ENCODE measurements around the gene GFPT1. TPM values are rescaled to one million over a fixed set of nuclear protein-coding genes. Genes with fewer than 3 reads are reported as not detected.

The GFPT1 gene
- polyA plus RNA-seq, 3 donors = 3.6 to 4.5 (median 3.7) TPM

DNA sequence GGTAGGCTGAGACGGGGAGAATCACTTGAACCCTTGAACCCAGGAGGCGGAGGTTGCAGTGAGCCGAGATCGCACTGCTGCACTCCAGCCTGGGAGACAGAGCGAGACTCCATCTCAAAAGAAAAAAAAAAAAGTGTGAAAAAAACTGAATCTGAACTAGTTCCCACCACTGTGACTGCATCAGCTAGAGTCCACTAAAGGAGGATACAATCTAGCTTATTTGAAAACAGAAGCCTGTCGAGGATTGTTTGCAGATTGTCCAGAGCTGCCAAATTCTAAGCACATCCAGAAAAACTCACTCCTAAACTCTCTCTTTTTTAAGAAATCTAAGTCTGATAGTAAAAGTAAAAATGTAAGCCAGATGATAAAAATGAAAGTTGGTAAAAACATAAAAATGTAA, 10.6 kb downstream of the GFPT1 start:
- peaks cover 9 to 20% of the 10 kb centered on the region in 2 donors for H3K36me3 ChIP-seq (replicated peaks in 1 of 2; ENCODE audit: control insufficient read depth in 1 of 2, insufficient read depth in 2 of 2, low read length in 2 of 2)
- H4K20me1 ChIP-seq (ENCODE audit: insufficient read depth, low read length) = peaks cover 50% of the 10 kb centered on the region
- H3K27me3 Mint-ChIP-seq (ENCODE audit: low read depth in 3 of 3) = peaks cover 0 to 1% (median 0%) of the 10 kb centered on the region in 3 donors
- H3K9me3 Mint-ChIP-seq = no peaks in the 10 kb centered on the region
- no peaks in the 10 kb centered on the region for H3K27me3 ChIP-seq (ENCODE audit: control insufficient read depth in 2 of 2, insufficient read depth in 2 of 2, low read length in 2 of 2)
- DNase-seq = no peak
- no peak overlapping the region for H3K9ac ChIP-seq (ENCODE audit: insufficient read depth, low read length, poor library complexity, severe bottlenecking)
- peaks cover 87% of the 10 kb centered on the region for H3K79me2 ChIP-seq (ENCODE audit: insufficient read depth, low read length)
- H3K27ac ChIP-seq (ENCODE audit: low read depth in 1 of 2, low read length in 2 of 2) = no peak overlapping the region
- TF ChIP-seq, protein P1, sequence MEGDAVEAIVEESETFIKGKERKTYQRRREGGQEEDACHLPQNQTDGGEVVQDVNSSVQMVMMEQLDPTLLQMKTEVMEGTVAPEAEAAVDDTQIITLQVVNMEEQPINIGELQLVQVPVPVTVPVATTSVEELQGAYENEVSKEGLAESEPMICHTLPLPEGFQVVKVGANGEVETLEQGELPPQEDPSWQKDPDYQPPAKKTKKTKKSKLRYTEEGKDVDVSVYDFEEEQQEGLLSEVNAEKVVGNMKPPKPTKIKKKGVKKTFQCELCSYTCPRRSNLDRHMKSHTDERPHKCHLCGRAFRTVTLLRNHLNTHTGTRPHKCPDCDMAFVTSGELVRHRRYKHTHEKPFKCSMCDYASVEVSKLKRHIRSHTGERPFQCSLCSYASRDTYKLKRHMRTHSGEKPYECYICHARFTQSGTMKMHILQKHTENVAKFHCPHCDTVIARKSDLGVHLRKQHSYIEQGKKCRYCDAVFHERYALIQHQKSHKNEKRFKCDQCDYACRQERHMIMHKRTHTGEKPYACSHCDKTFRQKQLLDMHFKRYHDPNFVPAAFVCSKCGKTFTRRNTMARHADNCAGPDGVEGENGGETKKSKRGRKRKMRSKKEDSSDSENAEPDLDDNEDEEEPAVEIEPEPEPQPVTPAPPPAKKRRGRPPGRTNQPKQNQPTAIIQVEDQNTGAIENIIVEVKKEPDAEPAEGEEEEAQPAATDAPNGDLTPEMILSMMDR (IDR thresholded peaks at IDR 0.05) = no peak
- intact Hi-C loops (cut with micrococcal nuclease) = no loop called here
- H3K4me1 Mint-ChIP-seq = peaks cover 13% of the 10 kb centered on the region
- no peak overlapping the region for H2AFZ ChIP-seq (ENCODE audit: insufficient read depth, low read depth, low read length, poor library complexity, severe bottlenecking)
- no peaks in the 10 kb centered on the region for H3K9me3 ChIP-seq (replicated peaks in 1 of 2; ENCODE audit: control insufficient read depth in 1 of 2, insufficient read depth in 1 of 2, low read length in 2 of 2)
- 100% methylated on average over 3 of the region's 6 CpGs for WGBS (ENCODE audit: insufficient coverage)
- H3K36me3 Mint-ChIP-seq = peaks cover 19 to 29% of the 10 kb centered on the region in 2 donors
- H3K4me1 ChIP-seq (ENCODE audit: control insufficient read depth in 1 of 2, insufficient read depth in 2 of 2, low read length in 2 of 2) = peaks cover 0 to 1% of the 10 kb centered on the region in 2 donors
- H3K4me2 ChIP-seq (replicated peaks; ENCODE audit: extremely low read depth, low read length, poor library complexity, severe bottlenecking) = no peak overlapping the region
- no peak overlapping the region for H3K4me3 Mint-ChIP-seq
- H3K4me3 ChIP-seq (replicated peaks in 1 of 3; ENCODE audit: low read depth in 2 of 3, low read length in 3 of 3) = no peak overlapping the region
- peak overlapping the region in 1 of 7 donors; percentile 16 for H3K27ac Mint-ChIP-seq

DNA sequence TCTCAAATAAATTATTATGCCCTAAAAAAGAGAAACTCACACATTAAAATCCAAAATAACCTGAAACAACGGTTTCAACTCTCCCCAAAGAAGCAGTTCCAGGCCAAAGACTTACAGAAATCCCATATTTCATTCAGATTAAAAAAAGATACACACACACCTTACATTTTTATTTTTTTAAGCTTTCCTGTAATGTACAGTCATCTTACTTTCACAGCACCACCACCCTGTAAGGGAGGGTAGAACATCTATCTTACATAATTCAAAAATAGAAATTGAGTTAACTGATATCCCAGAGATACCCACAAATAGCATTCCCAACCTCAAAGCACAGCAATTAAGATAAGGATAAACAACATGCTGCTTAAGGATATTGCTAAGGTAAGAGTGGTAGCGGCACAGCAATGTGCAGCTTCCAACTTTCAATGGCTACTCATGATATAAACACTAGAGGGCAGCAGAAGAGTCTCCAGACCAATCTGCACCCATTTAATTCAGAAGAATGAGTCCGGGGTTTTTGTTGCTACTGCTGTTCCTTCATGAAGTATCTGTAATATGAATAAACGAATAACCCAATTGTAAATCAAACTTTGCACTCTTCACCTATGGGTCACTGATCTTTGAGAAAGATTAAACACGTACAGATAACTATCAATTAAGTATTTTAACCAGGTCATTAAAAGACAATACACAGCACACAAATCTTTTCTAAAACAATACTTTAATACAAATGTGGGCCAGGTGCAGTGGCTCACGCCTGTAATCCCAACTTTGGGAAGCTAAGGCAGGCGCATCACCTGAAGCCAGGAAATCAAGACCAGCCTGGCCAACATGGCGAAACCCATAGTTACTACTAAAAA, 11.3 kb downstream of the GFPT1 start:
- H3K4me1 Mint-ChIP-seq = peaks cover 8% of the 10 kb centered on the region
- Histone ChIP-seq H3K9ac (ENCODE audit: insufficient read depth, low read length, poor library complexity, severe bottlenecking) (no peak overlapping the region), H2AFZ (ENCODE audit: insufficient read depth, low read depth, low read length, poor library complexity, severe bottlenecking) (no peak overlapping the region), H3K36me3 (replicated peaks in 1 of 2; ENCODE audit: control insufficient read depth in 1 of 2, insufficient read depth in 2 of 2, low read length in 2 of 2) (peaks cover 16 to 25% of the 10 kb centered on the region in 2 donors), H3K4me1 (ENCODE audit: control insufficient read depth in 1 of 2, insufficient read depth in 2 of 2, low read length in 2 of 2) (no peaks in the 10 kb centered on the region), H3K27ac (ENCODE audit: low read depth in 1 of 2, low read length in 2 of 2) (no peak overlapping the region), H3K27me3 (ENCODE audit: control insufficient read depth in 2 of 2, insufficient read depth in 2 of 2, low read length in 2 of 2) (no peaks in the 10 kb centered on the region), H3K4me2 (replicated peaks; ENCODE audit: extremely low read depth, low read length, poor library complexity, severe bottlenecking) (no peak overlapping the region), H4K20me1 (ENCODE audit: insufficient read depth, low read length) (peaks cover 46% of the 10 kb centered on the region), H3K4me3 (replicated peaks in 1 of 3; ENCODE audit: low read depth in 2 of 3, low read length in 3 of 3) (no peak overlapping the region), H3K9me3 (replicated peaks in 1 of 2; ENCODE audit: control insufficient read depth in 1 of 2, insufficient read depth in 1 of 2, low read length in 2 of 2) (no peaks in the 10 kb centered on the region), H3K79me2 (ENCODE audit: insufficient read depth, low read length) (peaks cover 80% of the 10 kb centered on the region)
- H3K36me3 Mint-ChIP-seq = peaks cover 20 to 33% of the 10 kb centered on the region in 2 donors
- intact Hi-C loops (cut with micrococcal nuclease) = no loop called here
- H3K27me3 Mint-ChIP-seq (ENCODE audit: low read depth in 3 of 3) = peaks cover 0 to 1% (median 0%) of the 10 kb centered on the region in 3 donors
- TF ChIP-seq, protein P1 (IDR thresholded peaks at IDR 0.05) = peak; percentile 85
- 97% methylated on average over 4 of the region's 8 CpGs for WGBS (ENCODE audit: insufficient coverage)
- H3K4me3 Mint-ChIP-seq = no peak overlapping the region
- H3K9me3 Mint-ChIP-seq = no peaks in the 10 kb centered on the region
- DNase-seq = peak; percentile 10 to 50 (median 38)
- H3K27ac Mint-ChIP-seq = peak overlapping the region in 3 of 7 donors; percentile 9 to 33 (median 21)
